Subcutaneous adipose tissue (tissue), 4 donors: ENCODE data around the gene PSME2. TPM values are rescaled to one million over a fixed set of nuclear protein-coding genes. Genes with fewer than 3 reads are reported as not detected.

ENCODE experiments used
- total RNA-seq, 4 donors: library from RNA; depleted of rRNA; stranded (reverse); fragments of >200 nt; gene quantifications; one replicate each; pipeline ENCODE4 v1.1.0, GENCODE V29; 2016
- TF ChIP-seq, protein P1 (sequence below): fragments of 450-650 bp; IDR thresholded peaks from one replicate; pipeline ENCODE4 v1.5.1; 2016; ENCODE audit warnings: low read depth, mild to moderate bottlenecking, control low read depth, antibody characterized with exemption, moderate library complexity

PSME2 gene
- total RNA-seq, 4 donors from 2014 or later = 34.5 to 42.8 (median 39.5) TPM

DNA sequence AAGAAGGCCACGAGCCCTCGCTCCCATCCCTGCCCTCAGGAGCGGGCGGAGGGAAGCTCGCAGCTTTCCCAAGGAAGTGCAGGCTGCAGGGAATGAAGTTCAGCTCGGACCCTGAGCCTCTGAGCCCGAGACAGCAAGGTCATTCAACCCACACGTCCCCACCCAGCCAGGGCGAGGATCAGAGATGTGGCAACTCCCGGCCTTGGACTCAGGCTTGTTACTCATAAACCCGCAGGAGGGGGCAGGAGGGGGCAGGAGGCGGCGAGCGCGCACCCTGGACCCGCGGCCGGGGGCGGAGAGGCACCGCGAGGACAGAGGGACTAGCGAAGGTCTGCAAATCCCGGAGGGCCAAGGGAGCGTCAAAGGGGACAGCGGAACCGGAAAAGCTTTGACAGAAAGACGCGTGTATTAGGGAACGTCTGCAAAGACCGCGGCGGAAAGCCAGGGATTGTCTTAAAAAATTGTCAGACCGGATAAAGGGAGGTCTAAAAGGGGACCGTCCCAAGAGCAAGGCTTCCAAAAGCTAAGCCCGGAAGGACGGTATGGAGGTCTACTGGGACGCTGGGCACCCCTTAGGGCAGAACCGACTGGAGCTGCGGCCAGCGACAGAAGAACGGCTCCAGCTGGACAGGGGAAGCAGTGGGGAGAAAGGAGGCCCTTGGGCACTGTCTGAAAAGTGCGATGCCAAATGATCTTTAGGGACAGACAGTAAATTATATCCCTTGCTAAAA, 32.4 kb downstream of the PSME2 start:
- TF ChIP-seq, protein P1, sequence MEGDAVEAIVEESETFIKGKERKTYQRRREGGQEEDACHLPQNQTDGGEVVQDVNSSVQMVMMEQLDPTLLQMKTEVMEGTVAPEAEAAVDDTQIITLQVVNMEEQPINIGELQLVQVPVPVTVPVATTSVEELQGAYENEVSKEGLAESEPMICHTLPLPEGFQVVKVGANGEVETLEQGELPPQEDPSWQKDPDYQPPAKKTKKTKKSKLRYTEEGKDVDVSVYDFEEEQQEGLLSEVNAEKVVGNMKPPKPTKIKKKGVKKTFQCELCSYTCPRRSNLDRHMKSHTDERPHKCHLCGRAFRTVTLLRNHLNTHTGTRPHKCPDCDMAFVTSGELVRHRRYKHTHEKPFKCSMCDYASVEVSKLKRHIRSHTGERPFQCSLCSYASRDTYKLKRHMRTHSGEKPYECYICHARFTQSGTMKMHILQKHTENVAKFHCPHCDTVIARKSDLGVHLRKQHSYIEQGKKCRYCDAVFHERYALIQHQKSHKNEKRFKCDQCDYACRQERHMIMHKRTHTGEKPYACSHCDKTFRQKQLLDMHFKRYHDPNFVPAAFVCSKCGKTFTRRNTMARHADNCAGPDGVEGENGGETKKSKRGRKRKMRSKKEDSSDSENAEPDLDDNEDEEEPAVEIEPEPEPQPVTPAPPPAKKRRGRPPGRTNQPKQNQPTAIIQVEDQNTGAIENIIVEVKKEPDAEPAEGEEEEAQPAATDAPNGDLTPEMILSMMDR = no peak

DNA sequence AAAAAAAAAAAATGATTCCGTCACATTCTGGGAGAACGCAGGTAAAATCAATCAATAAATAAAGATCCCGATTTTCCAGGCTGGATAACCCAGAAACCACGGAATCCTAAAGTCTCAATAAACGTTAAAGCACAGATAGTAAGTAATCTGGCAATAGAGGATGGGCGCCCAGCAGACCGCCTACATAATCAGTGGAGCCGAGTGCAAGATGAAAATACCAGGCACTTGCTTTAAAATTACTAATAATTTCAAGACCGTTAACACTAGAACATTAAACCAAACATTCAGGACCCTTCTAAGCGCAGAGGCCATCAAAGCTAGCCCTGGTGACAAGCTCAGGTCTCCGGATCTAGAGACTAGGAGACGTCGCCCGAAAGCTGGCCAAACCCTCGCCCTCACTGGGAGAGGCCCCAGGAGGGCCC, 33.0 kb downstream of the PSME2 start:
- TF ChIP-seq, protein P1 = no peak

DNA sequence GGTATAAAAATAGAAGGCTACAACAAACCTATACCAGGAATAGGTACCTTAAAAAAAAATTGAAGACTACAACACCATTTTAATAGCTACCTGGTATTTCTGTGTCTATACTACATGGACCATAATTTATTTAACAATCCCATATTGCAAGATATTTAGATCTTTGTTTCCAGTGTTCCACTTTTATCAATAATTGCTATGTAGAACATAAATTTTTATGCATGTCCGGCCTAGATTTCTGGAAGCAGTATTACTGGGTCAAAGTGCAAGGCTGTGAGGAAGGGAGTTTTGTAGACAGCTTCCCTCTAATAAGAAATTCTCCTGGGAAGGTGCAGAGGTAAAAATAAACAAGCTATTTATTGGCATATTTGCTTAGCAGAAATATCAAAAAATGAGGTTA, 35.9 kb downstream of the PSME2 start:
- TF ChIP-seq, protein P1 = no peak

DNA sequence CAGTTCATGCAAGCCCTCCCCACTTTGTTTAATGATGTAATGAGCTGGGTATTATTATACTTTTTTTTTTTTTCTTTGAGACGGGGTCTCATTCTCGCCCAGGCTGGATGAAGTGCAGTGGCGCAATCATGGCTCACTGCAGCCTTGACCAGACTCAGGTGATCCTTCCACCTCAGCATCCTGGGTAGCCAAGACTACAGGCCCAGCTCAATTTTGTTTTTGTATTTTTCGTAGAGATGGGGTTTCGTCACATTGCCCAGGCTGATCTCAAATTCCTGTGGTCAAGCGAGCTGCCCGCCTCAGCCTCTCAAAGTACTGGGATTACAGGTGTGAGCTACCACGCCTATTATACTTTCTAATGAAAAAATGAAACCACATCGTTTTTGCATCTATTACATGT, 36.4 kb downstream of the PSME2 start:
- TF ChIP-seq, protein P1 = no peak

DNA sequence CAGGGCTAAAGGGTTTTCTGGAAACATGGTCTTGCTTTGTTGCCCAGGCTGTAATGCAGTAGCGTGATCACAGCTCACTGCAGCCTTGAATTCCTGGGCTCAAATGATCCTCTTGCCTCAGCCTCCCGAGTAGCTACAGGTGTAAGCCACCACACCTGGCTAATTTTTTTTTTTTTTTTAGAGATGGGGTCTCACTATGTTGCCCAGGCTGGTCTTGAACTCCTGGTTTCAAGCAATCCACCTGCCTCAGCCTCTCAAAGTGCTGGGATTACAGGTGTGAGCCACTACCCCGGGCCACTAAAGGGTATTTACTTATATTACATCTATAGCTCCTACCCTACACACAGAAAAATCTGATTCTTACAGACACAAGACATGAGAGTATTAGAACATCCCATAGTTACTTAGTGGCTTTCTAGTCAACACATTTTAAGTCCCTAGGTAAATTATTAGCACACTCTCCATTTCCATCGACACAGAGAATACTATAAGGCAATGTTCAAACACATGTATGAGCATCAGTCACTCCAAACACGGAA, 38.0 kb downstream of the PSME2 start:
- TF ChIP-seq, protein P1 = no peak

DNA sequence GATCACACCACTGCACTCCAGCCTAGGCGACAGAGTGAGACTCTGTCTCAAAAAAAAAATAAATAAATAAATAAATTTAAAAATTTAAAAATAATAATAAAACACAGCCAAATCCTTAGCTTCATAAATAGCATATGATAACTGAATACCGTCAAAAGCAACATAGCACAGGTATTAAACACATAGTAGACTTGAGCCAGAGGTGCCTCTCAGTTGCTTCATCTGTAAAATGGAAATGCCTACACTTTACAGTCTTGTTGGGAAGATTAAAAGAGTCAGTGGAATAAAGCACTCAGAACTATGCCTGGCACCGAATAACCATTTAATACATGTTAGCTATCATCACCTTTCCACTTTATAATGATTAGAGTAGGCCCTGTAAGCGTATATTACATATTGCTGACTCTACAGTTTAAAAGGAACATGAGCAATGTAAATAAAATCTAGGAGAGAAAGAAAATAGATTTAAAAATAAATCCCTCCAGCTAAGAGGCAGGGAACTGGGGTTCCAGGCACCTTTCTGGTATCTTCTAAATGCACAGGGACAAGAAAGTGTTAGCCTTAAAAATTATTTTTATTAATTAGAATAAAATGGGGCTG, 39.6 kb downstream of the PSME2 start:
- TF ChIP-seq, protein P1 = no peak

DNA sequence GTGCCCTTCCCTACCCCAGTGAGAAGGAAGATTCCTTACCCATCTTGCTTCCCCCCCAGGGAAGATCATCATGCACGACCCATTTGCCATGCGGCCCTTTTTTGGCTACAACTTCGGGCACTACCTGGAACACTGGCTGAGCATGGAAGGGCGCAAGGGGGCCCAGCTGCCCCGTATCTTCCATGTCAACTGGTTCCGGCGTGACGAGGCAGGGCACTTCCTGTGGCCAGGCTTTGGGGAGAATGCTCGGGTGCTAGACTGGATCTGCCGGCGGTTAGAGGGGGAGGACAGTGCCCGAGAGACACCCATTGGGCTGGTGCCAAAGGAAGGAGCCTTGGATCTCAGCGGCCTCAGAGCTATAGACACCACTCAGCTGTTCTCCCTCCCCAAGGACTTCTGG, 43.0 kb downstream of the PSME2 start:
- TF ChIP-seq, protein P1 = no peak
